Midbrain (tissue), 1 donor: Measurements from ENCODE around the gene MLH1.
A peak's percentile ranks its signal among the peaks of the same experiment; 100 is the strongest.
"Not testable (repeated sequence)": the region's sequence is repeated elsewhere in the genome, so short reads cannot be mapped to it uniquely, and the experiment has no call there.

Experiments used
- DNase-seq: peaks from one replicate; lab custom pipeline; 2025; lab: John Stamatoyannopoulos, UW

Gene MLH1

DNA sequence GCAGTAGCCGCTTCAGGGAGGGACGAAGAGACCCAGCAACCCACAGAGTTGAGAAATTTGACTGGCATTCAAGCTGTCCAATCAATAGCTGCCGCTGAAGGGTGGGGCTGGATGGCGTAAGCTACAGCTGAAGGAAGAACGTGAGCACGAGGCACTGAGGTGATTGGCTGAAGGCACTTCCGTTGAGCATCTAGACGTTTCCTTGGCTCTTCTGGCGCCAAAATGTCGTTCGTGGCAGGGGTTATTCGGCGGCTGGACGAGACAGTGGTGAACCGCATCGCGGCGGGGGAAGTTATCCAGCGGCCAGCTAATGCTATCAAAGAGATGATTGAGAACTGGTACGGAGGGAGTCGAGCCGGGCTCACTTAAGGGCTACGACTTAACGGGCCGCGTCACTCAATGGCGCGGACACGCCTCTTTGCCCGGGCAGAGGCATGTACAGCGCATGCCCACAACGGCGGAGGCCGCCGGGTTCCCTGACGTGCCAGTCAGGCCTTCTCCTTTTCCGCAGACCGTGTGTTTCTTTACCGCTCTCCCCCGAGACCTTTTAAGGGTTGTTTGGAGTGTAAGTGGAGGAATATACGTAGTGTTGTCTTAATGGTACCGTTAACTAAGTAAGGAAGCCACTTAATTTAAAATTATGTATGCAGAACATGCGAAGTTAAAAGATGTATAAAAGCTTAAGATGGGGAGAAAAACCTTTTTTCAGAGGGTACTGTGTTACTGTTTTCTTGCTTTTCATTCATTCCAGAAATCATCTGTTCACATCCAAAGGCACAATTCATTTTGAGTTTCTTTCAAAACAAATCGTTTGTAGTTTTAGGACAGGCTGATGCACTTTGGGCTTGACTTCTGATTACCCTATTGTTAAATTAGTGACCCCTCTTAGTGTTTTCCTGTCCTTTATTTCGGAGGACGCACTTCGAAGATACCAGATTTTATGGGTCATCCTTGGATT, at the start of gene MLH1:
Gene MLH1, plus strand, starts transcription at position 193 of the 958 bp plus-strand sequence. Its CDS starts 30 bp downstream, at position 223.
- no peak for DNase-seq

DNA sequence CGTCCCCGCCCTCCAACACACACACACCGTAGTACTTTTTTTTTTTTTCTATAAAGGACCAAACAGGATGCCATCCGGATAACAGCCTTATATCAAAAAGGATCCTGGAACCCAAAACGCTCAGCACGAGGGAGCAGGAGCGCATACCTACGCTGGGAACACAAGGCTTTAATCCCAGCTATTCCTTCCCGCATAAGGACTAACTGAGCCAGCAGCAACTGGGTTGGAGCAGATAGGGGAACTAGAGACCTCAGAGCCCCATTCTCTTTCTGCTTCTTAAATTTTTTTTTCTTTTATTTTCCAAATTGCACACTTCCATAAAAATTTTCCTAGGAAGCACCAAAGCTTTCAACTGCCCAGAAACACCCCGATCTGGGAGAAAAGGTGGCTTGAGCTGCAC, 49.7 kb upstream of the MLH1 start:
- no peak for DNase-seq

DNA sequence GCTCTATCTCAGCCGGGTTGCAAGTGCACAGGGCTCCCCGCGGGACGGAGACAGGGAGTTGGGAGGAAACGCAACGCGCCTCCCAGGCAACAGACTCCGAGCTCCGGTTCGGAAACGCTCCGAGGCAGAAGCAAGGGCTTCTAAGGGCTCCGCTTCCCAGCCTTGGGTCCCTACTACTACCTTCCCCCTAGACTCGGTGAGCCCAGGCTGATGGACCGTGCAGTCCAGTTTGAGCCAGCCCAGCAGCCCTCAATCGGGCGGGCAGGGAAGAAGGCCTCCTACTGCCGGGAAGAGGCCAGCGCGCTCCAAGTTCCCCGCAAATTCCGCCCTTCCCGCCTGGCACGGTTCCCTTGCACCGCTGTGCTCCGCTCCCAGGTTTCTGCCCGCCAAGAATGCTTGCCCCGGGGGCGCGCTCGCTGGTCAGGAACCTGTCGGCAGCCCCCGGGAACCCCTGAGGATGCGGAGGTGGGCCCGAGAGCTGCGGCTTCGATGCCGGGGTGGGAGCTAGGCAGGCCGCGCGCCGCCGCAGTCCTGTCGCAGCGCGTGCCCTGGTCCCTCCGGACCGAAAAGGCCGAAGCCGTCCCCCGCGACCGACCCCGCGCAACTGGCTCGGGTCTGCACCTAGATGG, 49.2 kb upstream of the MLH1 start:
- peak; percentile 66 for DNase-seq

DNA sequence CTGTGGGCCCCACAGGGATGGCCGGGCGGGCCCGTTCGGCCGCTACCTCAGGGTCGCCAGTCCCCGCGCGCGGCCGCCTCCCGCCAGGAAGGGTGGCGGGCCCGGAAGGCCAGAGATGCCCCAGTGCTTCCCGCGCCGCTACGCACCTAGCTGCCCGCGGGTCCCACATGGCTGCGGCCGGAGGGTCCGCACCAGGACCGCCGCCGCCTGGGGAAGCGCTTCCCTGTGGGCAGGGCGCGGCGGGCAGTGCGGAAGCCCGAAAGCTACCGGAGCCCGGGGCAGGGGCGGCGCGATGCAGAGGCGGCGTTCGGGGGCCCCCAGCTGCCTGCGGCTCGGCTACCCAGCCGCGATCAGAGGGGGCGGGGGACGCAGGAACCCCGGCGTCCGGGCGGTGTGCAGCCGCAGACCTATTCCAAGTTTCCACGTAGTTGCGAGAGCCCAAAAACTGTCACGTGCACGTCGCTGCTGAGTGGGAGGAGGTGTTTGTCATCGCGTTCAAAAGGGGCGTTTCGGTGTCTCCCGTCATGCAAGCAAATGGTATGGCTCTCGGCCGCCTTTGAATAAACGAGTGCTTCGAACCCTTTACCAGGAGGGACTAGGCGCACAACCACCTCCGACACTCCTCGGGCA, 48.6 kb upstream of the MLH1 start, which contains the start of gene TRANK1:
Gene TRANK1, minus strand, starts transcription at position 414 of the 630 bp plus-strand sequence. Its CDS starts 245 bp downstream, at position 169.
- peak; percentile 26 for DNase-seq

DNA sequence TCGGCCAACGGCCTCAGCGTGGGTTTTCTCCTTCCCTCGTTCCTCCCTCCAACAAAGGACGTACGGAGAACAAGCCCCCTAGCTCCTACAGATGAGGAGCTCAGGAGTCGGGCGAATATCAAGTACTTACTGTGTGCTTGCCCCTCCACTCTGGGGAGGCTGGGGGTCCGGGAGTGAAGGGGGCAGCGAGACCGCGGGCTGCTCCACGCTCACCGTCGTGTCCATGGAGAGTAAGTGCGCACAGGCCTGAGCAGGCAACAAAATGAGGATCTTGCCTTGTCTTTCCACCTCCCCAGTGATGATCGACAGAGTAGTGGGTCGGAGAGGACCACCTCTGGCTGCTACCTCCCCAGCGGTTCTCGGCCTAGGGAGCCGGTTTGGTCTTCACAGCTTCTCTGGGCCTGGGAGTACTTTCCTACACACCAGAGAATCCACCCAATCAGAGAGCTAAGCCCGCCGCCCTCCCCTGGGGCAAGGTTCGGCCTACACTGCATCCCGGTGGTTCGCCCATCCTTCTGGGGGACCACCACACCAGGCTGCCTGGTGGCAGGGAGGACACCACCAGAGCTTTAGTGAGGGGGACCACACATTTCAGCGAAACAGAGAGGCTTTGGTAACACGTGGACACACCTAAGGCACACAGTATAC, 47.9 kb upstream of the MLH1 start:
- no peak for DNase-seq

DNA sequence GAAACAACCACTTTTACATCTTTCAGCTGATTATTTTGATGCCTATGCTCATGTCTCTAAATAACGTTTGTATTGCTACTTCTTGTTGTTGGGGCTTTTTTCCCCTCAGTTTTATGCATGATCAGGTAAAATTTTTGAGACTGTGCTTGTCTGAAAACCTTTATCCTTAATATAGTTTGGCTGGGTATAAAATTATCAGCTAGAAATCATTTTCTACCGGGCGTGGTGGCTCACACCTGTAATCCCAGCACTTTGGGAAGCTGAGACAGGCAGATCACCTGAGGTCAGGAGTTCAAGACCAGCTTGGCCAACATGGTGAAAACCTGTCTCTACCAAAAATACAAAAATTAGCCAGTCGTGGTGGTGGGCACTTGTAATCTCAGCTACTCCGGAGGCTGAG, 45.5 kb upstream of the MLH1 start:
- DNase-seq: not testable (repeated sequence)

DNA sequence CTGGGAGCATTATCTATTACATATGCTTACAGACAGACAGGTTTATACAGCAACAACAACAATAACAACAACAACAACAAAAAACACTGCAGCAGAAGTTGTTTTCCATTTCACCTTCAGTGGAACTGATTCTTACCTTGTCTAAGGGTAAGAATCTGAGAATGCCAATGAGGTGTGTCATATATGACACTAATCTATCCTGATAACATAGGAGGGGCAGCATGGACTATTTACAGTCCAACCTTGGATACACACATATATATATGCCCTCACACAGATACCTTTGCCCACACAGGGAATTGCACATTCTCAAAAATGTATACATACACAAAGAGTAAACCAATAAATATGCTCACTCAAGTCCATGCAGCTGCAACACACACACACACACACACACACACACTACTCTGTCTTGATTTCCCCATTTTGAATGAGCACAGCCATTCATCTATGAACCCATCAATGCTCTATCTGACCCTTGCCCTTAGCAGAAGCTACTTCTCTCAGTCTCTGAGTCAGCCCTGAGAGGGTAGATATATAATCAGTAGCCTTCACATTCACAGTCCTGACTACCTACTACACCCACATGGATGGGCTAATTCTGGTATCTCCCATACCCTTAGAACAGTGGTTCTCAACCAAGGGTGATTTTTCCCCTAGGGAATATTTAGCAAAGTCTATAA, 38.7 kb upstream of the MLH1 start:
- no peak for DNase-seq

DNA sequence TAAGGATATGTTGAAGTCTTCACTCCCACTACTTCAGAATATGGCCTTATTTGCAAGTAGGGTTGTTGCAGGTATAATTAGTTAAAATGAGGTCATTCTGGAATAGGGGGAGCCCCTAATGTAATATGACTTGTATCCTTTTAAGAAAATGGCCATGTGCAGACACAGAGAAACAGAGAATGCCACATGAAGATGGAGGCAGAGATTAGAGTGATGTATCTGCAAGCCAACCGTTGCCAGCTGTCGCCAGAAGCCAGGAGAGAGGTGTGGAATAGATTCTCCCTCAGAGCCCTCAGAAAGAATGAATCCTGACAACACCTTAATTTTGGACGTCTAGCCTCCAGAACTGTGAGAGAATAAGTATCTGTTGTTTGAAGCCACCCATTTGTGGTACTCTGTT, 37.2 kb upstream of the MLH1 start:
- no peak for DNase-seq

DNA sequence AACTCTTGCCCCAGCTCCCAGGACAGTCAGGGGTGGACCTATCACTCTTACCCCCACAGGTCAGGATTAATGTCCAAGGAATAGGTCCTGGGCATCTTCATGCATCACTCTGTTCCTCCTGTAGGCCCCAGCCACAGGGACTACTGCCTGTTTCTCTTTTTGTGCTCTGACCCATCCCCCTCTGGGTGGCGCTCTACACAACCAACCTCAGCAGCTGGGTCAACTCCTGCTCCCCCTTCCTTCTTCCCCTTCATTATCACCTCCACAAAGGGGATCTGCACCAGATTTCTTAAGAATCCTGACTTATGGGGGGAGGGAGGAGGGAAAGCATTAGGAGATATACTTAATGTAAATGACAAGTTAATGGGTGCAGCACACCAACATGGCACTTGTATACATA, 36.3 kb upstream of the MLH1 start:
- no peak for DNase-seq

DNA sequence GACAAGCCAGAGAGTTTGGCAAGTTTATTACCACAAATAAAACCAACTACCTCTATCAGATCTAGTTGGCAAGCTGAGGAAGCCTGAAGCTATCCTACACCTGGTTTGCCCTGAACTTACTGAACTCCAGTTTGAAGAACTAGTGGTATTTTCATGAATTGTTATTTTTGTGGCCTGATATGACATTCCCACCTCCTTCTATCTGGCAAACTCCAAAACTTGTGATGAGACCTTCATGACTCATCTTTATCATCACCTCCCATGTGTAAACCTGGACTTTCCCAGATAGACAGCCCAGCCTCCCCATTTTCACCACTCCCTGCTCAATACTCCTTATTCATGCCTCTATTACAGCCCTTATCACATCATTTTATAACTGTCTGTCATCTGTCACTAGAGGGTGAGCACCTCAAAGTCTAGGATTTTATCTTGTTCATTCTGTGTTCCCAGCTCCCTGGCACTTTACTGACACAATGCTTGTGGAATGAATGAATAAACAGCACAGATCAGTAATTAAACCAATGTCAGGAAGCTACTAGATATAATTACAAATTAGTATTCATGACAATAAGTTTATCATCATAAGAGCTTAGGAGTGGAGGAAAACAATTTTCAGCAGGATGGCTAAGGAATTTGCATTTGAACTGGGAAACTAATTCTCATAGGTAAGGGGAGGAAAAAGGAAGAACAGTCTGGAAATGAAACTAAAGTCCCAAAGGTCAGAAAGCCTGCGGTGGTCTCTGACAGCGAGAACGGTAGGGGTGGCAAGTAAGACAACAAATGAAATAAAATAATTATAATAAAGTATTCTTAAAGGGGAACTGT, 35.2 kb upstream of the MLH1 start:
- no peak for DNase-seq

DNA sequence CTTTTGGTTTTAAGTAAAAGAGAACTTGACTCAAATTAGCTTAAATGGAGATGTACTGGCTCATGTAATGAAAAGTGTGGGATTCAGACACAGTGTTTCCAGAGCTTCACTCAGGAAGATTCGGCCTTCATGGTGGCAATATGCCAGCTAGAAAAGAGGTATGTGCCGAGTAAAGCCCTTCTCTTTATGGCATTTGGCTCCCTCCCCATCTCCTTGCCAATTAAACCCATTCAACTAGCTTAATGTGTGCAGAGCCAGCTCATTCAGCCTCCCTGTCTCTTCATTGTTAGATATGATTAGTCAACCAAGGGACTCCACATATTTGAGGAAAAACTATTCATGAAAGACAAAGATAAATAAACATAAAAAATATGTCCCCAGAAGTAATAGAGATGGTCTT, 33.5 kb upstream of the MLH1 start:
- no peak for DNase-seq

DNA sequence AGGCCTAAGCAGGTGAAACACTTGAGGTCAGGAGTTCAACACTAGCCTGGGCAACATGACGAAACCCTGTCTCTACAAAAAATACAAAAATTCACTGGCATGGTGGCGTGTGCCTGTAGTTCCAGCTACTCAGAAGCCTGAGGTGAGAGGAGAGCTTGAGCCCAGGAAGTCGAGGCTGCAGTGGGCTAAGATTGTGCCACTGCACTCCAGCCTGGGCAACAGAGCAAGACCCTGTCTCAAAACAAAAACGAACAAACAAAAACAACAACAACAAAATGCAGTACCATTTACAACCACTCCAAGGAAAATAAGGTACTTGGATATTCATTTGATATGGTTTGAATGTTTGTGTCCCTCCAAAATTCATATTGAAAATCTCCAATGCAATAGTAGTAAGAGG, 32.8 kb upstream of the MLH1 start:
- no peak for DNase-seq

DNA sequence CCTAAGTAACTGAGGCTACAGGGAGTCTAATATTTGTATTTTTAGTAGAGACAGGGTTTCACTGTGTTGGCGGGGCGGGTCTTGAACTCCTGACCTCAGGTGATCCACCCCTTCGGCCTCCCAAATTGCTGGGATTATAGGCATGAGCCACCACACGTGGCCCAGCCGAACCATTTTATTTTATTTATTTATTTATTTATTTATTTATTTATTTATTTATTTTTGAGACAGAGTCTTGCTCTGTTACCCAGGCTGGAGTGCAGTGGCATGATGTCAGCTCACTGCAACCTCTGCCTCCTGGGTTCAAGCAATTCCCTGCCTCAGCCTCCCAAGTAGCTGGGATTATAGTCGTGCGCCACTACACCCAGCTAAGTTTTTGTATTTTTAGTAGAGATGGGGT, 30.3 kb upstream of the MLH1 start:
- DNase-seq: not testable (repeated sequence)

DNA sequence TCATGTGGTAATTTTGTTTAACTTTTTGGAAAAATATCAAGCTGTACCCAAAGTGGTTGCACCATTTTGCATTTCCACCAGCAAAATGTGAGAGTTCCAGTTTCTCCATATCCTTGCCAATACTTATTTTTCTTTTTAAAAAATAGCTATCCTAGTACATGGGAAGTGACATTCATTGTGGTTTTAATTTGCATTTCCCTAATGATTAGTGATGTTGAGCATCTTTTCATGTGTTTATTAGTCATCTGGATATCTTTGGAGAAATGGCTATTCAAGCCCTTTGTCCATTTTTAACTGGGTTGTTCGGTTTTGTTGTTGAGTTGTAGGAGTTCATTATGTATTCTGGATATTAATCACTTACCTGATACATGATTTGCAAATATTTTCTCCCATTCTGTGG, 29.0 kb upstream of the MLH1 start:
- DNase-seq: no peak

DNA sequence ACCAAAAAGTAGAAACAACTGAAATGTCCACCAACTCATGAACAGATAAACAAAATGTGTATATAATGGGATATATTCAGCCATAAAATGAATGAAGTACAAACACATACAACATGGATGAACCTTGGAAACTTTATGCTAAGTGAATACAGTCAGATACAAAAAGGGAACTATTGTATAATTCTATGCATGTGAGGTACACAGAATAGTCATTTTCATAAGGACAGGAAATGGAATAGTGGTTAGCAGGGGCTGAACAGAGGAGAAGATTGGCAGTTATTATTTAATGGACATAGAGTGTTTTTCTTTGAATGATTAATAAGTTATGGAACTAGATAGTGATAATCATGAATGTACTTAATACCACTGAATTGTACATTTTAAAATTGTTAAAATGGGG, 28.5 kb upstream of the MLH1 start:
- no peak for DNase-seq

DNA sequence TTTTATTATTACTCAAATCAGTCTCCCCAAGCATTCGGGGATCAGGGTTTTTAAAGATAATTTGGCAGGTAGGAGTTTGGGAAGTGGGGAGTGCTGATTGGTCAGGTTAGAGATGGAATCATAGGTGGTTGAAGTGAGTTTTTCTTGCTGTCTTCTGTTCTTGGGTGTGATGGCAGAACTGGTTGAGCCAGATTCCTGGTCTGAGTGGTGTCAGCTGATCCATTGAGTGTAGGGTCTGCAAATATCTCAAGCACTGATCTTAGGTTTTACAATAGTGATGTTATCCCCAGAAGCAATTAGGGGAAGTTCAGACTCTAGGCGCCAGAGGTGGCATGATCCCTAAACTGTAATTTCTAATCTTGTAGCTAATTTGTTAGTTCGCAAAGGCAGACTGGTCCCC, 27.9 kb upstream of the MLH1 start:
- DNase-seq: no peak

DNA sequence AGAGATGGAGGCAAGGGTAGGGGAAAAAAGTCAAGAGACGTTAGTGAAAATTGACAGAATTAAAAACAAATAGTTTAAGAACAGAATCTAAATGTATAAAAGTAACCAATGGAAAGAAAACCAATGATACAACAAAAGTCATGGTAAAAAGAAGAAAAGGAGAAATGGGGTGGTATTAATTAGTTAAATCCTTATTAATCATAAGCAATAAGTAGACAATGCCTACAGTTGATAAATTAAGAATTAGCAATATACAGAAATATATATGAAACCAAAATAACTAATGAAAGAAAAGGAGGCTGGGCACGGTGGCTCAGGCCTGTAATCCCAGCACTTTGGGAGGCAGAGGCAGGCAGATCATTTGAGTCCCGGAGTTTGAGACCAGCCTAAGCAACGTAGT, 24.2 kb upstream of the MLH1 start:
- DNase-seq: no peak

DNA sequence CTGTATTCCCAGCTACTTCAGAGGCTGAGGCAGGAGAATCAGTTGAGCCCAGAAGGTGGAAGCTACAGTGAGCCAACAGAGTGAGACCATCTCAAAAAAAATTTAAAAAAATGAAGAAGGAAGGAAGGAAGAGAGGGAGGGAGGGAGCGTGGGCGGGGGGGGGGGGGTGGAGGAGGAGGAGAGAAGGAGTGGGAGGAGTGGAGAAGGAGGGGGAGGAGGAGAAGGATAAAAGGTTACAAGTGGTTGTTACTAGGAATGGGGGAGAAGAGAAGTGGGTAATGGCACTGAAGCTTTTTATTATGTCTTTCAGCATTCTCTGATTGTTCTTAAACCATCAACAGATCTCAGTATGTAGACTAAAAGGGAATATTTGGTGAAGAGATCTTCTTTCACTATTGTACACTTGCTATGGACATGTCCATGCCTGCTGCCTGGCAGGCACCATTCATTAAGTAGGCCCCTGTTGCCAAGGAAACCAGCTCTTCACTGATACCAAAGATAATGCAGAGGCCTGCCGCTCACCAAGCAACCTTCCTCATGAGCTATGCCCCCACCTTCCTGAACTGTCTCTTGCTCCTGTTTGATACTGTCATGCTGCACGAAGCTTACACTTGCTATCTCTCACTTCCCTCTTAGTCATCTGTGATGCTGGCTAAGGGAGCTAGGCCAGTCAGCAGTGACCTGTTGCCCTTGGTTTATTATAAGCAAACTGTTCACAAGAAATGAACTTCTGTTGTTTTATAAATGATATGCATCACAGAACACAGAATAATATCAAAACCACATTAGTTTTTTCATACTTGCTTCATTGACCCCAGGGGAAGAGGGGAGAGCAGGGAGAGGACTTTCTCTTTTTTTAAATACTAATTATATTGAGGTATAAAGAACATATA, 23.5 kb upstream of the MLH1 start:
- DNase-seq: peak; percentile 1

DNA sequence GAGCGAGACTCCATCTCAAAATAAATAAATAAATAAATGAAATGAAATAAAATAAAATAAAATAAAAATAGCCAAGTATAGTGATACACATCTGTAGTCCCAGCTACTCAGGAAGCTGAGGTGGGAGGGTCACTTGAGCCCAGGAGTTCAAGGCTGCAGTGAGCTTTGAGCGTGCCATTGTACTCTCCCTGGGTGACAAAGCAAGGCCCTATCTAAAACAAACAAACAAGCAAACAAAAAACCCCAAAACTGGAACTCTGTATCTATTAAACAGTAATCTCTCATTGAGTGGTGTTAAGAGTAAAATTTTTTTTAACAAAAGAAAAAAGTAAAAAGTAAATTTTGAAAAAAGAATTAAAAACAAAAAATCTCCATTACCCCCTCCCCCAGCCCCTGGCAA, 21.2 kb upstream of the MLH1 start:
- DNase-seq: no peak

DNA sequence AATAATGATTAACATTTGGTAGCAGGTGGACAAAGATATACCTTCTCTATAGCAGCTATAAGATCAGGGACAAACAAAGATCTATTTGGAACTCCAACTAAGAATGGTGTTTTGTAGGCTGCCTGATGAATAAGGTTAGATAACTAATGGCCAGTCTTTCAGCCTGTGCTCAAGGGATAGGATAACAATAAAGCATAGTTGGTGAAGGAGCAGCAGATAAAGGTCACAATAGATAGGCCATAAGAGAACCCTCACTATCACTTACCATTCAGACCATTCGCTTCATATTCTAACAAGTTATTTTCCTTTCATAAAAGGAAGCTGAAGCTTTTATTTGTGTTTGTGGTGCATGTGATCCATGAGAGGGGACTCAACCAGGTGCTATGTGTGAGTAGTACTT, 20.2 kb upstream of the MLH1 start:
- no peak for DNase-seq
